Endodermal cell (in vitro differentiated cells): ENCODE measurements around the gene TMPRSS4. TPM values are rescaled to one million over a fixed set of nuclear protein-coding genes. Genes with fewer than 3 reads are reported as not detected.

ENCODE experiments used
- DNase-seq: peaks from one replicate; pipeline ENCODE4 v3.0.0-alpha.2; 2017
- H3K27ac ChIP-seq: 2 replicates; pipeline ENCODE4 v1.5.1; 2013; ENCODE audit warnings: mild to moderate bottlenecking, low read depth, low read length, moderate library complexity
- H3K27me3 ChIP-seq: 2 replicates; pipeline ENCODE4 v1.6.1; 2013; ENCODE audit warnings: mild to moderate bottlenecking, low read length, moderate library complexity; ENCODE audit not compliant: insufficient read depth, control insufficient read depth, poor library complexity, severe bottlenecking
- H3K36me3 ChIP-seq: 2 replicates; pipeline ENCODE4 v1.7.0; 2013; ENCODE audit warnings: mild to moderate bottlenecking, low read length, moderate library complexity; ENCODE audit not compliant: control insufficient read depth, insufficient read depth
- H3K4me1 ChIP-seq: one replicate; pipeline ENCODE4 v1.7.0; 2013; ENCODE audit warnings: low read length; ENCODE audit not compliant: control insufficient read depth, insufficient read depth
- H3K4me3 ChIP-seq: 2 replicates; pipeline ENCODE4 v1.5.1; 2013; ENCODE audit warnings: mild to moderate bottlenecking, low read length, moderate library complexity
- H3K9ac ChIP-seq: 2 replicates; pipeline ENCODE4 v1.6.1; 2013; ENCODE audit warnings: mild to moderate bottlenecking, low read length, moderate library complexity; ENCODE audit not compliant: poor library complexity, severe bottlenecking; ENCODE audit errors: extremely low read depth
- H3K9me3 ChIP-seq: 2 replicates; pipeline ENCODE4 v1.6.1; 2013; ENCODE audit warnings: mild to moderate bottlenecking, low read length, moderate library complexity; ENCODE audit not compliant: control insufficient read depth
- H3K27ac Mint-ChIP-seq: 2 replicates; pipeline ENCODE4 v1.8.0; 2020; ENCODE audit warnings: mixed read lengths
- H3K27me3 Mint-ChIP-seq: 2 replicates; pipeline ENCODE4 v1.8.0; 2021; ENCODE audit warnings: mild to moderate bottlenecking, mixed read lengths; ENCODE audit not compliant: insufficient read depth
- H3K36me3 Mint-ChIP-seq: 2 replicates; pipeline ENCODE4 v1.8.0; 2020; ENCODE audit warnings: low read depth, mixed read lengths
- H3K4me1 Mint-ChIP-seq: 2 replicates; pipeline ENCODE4 v1.8.0; 2020; ENCODE audit warnings: mixed read lengths
- H3K4me3 Mint-ChIP-seq: 2 replicates; pipeline ENCODE4 v1.8.0; 2020; ENCODE audit warnings: mild to moderate bottlenecking, moderate library complexity, mixed read lengths
- H3K9me3 Mint-ChIP-seq: 2 replicates; pipeline ENCODE4 v1.8.0; 2020; ENCODE audit warnings: mild to moderate bottlenecking, mixed read lengths
- CTCF ChIP-seq: fragments of 200-600 bp; sonication (generic); conservative IDR thresholded peaks from 2 replicates; pipeline ENCODE4 v1.5.0; 2021; ENCODE audit warnings: antibody characterized with exemption, mild to moderate bottlenecking
- WGBS, 2 experiments: methylation state at CpG; one replicate each; pipeline versions ENCODE4 v1.1.5 to v1.1.7; 2013; ENCODE audit warnings: missing lambda C conversion rate in 2 of 2, mixed read lengths in 1 of 2; ENCODE audit not compliant: insufficient coverage in 1 of 2, insufficient read length in 1 of 2; 5-methylcytosine and 5-hydroxymethylcytosine counted together
- total RNA-seq, 2 donors: library from RNA; stranded (reverse); fragmentation: NEBNext Ultra II Directional in 1 of 2; extraction: Animal tissue kit (Norgen Biotek cat#: 25700) in 1 of 2; gene quantifications; 2 replicates in 1 of 2; 3 replicates in 1 of 2; pipeline ENCODE4 v1.2.1, GENCODE V29; 2021

The TMPRSS4 gene
- total RNA-seq, 2 donors from 2014 or later: not detected

- WGBS, 2 experiments: 94 to 98% methylated on average over 6 to 7 of the region's 7 CpGs
- no peak overlapping the region for H3K27ac ChIP-seq
- H3K4me3 Mint-ChIP-seq: no peak overlapping the region
- TF ChIP-seq CTCF: no peak
- peaks cover 10% of the 10 kb centered on the region for H3K27me3 Mint-ChIP-seq
- no peak overlapping the region for H3K9ac ChIP-seq
- H3K4me3 ChIP-seq: no peak overlapping the region
- no peaks in the 10 kb centered on the region for H3K27me3 ChIP-seq
- H3K4me1 Mint-ChIP-seq: peaks cover 2% of the 10 kb centered on the region
- peaks cover 10% of the 10 kb centered on the region for H3K9me3 ChIP-seq
- no peaks in the 10 kb centered on the region for H3K36me3 Mint-ChIP-seq
- H3K27ac Mint-ChIP-seq: no peak overlapping the region
- DNase-seq: no peak
- no peaks in the 10 kb centered on the region for H3K36me3 ChIP-seq
- peaks cover 4% of the 10 kb centered on the region for H3K9me3 Mint-ChIP-seq
- H3K4me1 ChIP-seq: peaks cover 6% of the 10 kb centered on the region
Observed at GRCh38 chr11:118115048-118115447, 38.2 kb downstream of the TMPRSS4 start.

- no peak for TF ChIP-seq CTCF
- 90 to 92% methylated on average over 4 to 9 of the region's 9 CpGs for WGBS, 2 experiments
- Mint-ChIP-seq H3K9me3 (peaks cover 11% of the 10 kb centered on the region), H3K27me3 (peaks cover 7% of the 10 kb centered on the region), H3K27ac (no peak overlapping the region), H3K36me3 (no peaks in the 10 kb centered on the region), H3K4me1 (peaks cover 2% of the 10 kb centered on the region), H3K4me3 (no peak overlapping the region)
- DNase-seq: no peak
- peaks cover 6% of the 10 kb centered on the region for H3K4me1 ChIP-seq
- no peaks in the 10 kb centered on the region for H3K27me3 ChIP-seq
- H3K4me3 ChIP-seq: no peak overlapping the region
- H3K9me3 ChIP-seq: peaks cover 17% of the 10 kb centered on the region
- H3K9ac ChIP-seq: no peak overlapping the region
- H3K36me3 ChIP-seq: no peaks in the 10 kb centered on the region
- H3K27ac ChIP-seq: no peak overlapping the region
Observed at GRCh38 chr11:118117790-118118601, 41.1 kb downstream of the TMPRSS4 start.

- Histone ChIP-seq H3K4me3 (no peak overlapping the region), H3K36me3 (no peaks in the 10 kb centered on the region), H3K27me3 (no peaks in the 10 kb centered on the region), H3K9ac (no peak overlapping the region), H3K27ac (no peak overlapping the region), H3K4me1 (peaks cover 6% of the 10 kb centered on the region), H3K9me3 (peaks cover 17% of the 10 kb centered on the region)
- Mint-ChIP-seq H3K4me1 (peaks cover 2% of the 10 kb centered on the region), H3K4me3 (no peak overlapping the region), H3K27me3 (peaks cover 3% of the 10 kb centered on the region), H3K36me3 (no peaks in the 10 kb centered on the region), H3K27ac (no peak overlapping the region), H3K9me3 (peaks cover 11% of the 10 kb centered on the region)
- WGBS, 2 experiments: 100% methylated on average over 1 of the region's 1 CpG; no CpG with 5 or more reads in 1 of the 2 experiments
- no peak for DNase-seq
- TF ChIP-seq CTCF: no peak
Observed at GRCh38 chr11:118120793-118121192, 43.9 kb downstream of the TMPRSS4 start.
